ENCODE results near the gene TRAF3IP1.
"Not testable (repeated sequence)": the region's sequence is repeated elsewhere in the genome, so short reads cannot be mapped to it uniquely, and the experiment has no call there.

The TRAF3IP1 gene

GRCh38 chr2:238435752-238436096 is 115.4 kb downstream of the TRAF3IP1 start:
- TF ChIP-seq CTCF (IDR thresholded peaks at IDR 0.05; ENCODE audit: low read depth, low read length, missing control alignments) = no peak
- DNase-seq (ENCODE audit: low read depth) = no peak
- H3K4me3 ChIP-seq (ENCODE audit: low read depth, low read length) = no peak overlapping the region

GRCh38 chr2:238438856-238439849 is 118.8 kb downstream of the TRAF3IP1 start:
- DNase-seq (ENCODE audit: low read depth) = no peak
- no peak overlapping the region for H3K4me3 ChIP-seq (ENCODE audit: low read depth, low read length)
- no peak for TF ChIP-seq CTCF (IDR thresholded peaks at IDR 0.05; ENCODE audit: low read depth, low read length, missing control alignments)

GRCh38 chr2:238439917-238440316 is 119.6 kb downstream of the TRAF3IP1 start:
- no peak for TF ChIP-seq CTCF (IDR thresholded peaks at IDR 0.05; ENCODE audit: low read depth, low read length, missing control alignments)
- no peak for DNase-seq (ENCODE audit: low read depth)
- no peak overlapping the region for H3K4me3 ChIP-seq (ENCODE audit: low read depth, low read length)

GRCh38 chr2:238440331-238440730 is 120.0 kb downstream of the TRAF3IP1 start:
- no peak overlapping the region for H3K4me3 ChIP-seq (ENCODE audit: low read depth, low read length)
- TF ChIP-seq CTCF (IDR thresholded peaks at IDR 0.05; ENCODE audit: low read depth, low read length, missing control alignments) = no peak
- no peak for DNase-seq (ENCODE audit: low read depth)

GRCh38 chr2:238440767-238441166 is 120.4 kb downstream of the TRAF3IP1 start:
- DNase-seq (ENCODE audit: low read depth) = no peak
- no peak overlapping the region for H3K4me3 ChIP-seq (ENCODE audit: low read depth, low read length)
- no peak for TF ChIP-seq CTCF (IDR thresholded peaks at IDR 0.05; ENCODE audit: low read depth, low read length, missing control alignments)

- no peak for DNase-seq (ENCODE audit: low read depth)
- H3K4me3 ChIP-seq (ENCODE audit: low read depth, low read length) = no peak overlapping the region
- no peak for TF ChIP-seq CTCF (IDR thresholded peaks at IDR 0.05; ENCODE audit: low read depth, low read length, missing control alignments)
Measured at GRCh38 chr2:238441262-238442114, 121.2 kb downstream of the TRAF3IP1 start.

GRCh38 chr2:238442257-238442656 is 121.9 kb downstream of the TRAF3IP1 start:
- H3K4me3 ChIP-seq (ENCODE audit: low read depth, low read length); DNase-seq (ENCODE audit: low read depth): not testable (repeated sequence)
